Measurements from ENCODE around the gene BLOC1S5. TPM values are rescaled to one million over a fixed set of nuclear protein-coding genes. Genes with fewer than 3 reads are reported as not detected.

The BLOC1S5 gene
- total and polyA plus RNA-seq, 3 donors from 2014 or later: 8.4 to 12.1 (median 10.9) TPM

GRCh38 chr6:8080362-8081151, 16.4 kb upstream of the BLOC1S5 start:
- DNase-seq: no peak
- H3K4me3 ChIP-seq: no peak overlapping the region
- intact Hi-C loops (cut with DNase I; ENCODE audit: low total_unique reads): no loop called here
- H3K4me1 ChIP-seq: peaks cover 9% of the 10 kb centered on the region
- H3K9me3 ChIP-seq: no peaks in the 10 kb centered on the region
- no peak overlapping the region for H3K27ac ChIP-seq
- WGBS, 2 donors: 64 to 70% methylated on average over 4 of the region's 4 CpGs
- TF ChIP-seq POLR2A (IDR thresholded peaks at IDR 0.05): no peak
- TF ChIP-seq CTCF (IDR thresholded peaks at IDR 0.05): no peak
- H3K27me3 ChIP-seq: no peaks in the 10 kb centered on the region
- H3K36me3 ChIP-seq (ENCODE audit: low read depth, missing control alignments): no peaks in the 10 kb centered on the region

DNA sequence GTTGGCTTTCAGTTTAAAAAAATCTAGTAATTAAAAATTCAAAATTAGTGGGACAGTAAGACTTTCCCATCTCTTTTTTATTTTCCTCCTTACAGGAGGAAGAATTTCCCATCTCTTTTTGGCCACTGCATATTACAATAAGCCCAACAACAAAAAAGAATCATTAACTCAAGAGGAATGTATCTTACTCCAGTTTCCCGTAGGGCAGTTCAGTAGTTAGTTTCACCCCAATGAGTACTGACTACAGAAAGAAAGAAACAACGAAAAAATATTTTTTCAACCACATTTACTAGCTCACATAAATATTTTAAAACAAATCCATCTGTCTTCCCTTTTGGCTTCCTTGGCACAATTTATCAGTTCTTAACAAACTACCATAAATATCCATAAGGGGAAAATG, 14.9 kb upstream of the BLOC1S5 start:
- H3K36me3 ChIP-seq (ENCODE audit: low read depth, missing control alignments): no peaks in the 10 kb centered on the region
- no peak for DNase-seq
- TF ChIP-seq CTCF (IDR thresholded peaks at IDR 0.05) (no peak), POLR2A (IDR thresholded peaks at IDR 0.05) (no peak)
- H3K9me3 ChIP-seq: no peaks in the 10 kb centered on the region
- 93 to 100% methylated on average over 2 of the region's 2 CpGs for WGBS, 2 donors
- H3K4me3 ChIP-seq: no peak overlapping the region
- no peaks in the 10 kb centered on the region for H3K27me3 ChIP-seq
- intact Hi-C loops (cut with DNase I; ENCODE audit: low total_unique reads): no loop called here
- H3K4me1 ChIP-seq: no peaks in the 10 kb centered on the region
- no peak overlapping the region for H3K27ac ChIP-seq

- no peak overlapping the region for H3K27ac ChIP-seq
- H3K9me3 ChIP-seq: no peaks in the 10 kb centered on the region
- H3K36me3 ChIP-seq (ENCODE audit: low read depth, missing control alignments): no peaks in the 10 kb centered on the region
- no peak for DNase-seq
- no peaks in the 10 kb centered on the region for H3K27me3 ChIP-seq
- H3K4me1 ChIP-seq: no peaks in the 10 kb centered on the region
- H3K4me3 ChIP-seq: no peak overlapping the region
- WGBS, 2 donors: 84 to 94% methylated on average over 2 of the region's 2 CpGs
- TF ChIP-seq CTCF (IDR thresholded peaks at IDR 0.05) (no peak), POLR2A (IDR thresholded peaks at IDR 0.05) (no peak)
- intact Hi-C loops (cut with DNase I; ENCODE audit: low total_unique reads): no loop called here
These were observed 13.8 kb upstream of the BLOC1S5 start for GRCh38 chr6:8077991-8078390.

DNA sequence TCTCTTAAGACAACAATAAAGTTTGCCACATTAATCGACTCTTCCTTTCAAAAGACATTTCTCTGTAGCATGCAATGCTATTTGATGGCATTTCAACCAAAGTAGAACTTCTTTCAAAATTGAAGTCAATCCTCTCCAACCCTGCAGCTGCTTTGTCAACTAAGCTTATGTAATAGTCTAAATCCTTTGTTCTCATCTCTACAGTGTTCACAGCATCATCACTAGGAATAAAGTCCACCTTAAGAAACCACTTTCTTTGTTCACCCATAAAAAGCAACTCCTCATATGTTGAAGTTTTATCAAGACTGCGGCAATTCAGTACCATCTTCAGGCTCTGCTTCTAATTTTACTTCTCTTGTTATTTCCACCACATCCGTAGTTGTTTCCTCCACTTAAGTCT, 11.5 kb upstream of the BLOC1S5 start:
- no peak for DNase-seq
- WGBS, 2 donors: 67 to 70% methylated on average over 3 of the region's 3 CpGs
- Histone ChIP-seq H3K9me3 (no peaks in the 10 kb centered on the region), H3K4me3 (no peak overlapping the region), H3K4me1 (no peaks in the 10 kb centered on the region), H3K27ac (no peak overlapping the region), H3K27me3 (no peaks in the 10 kb centered on the region), H3K36me3 (ENCODE audit: low read depth, missing control alignments) (no peaks in the 10 kb centered on the region)
- intact Hi-C loops (cut with DNase I; ENCODE audit: low total_unique reads): no loop called here
- TF ChIP-seq POLR2A (IDR thresholded peaks at IDR 0.05) (no peak), CTCF (IDR thresholded peaks at IDR 0.05) (no peak)

- TF ChIP-seq CTCF (IDR thresholded peaks at IDR 0.05) (no peak), POLR2A (IDR thresholded peaks at IDR 0.05) (no peak)
- Histone ChIP-seq H3K9me3 (no peaks in the 10 kb centered on the region), H3K4me1 (no peaks in the 10 kb centered on the region), H3K27ac (no peak overlapping the region), H3K27me3 (no peaks in the 10 kb centered on the region), H3K4me3 (no peak overlapping the region), H3K36me3 (ENCODE audit: low read depth, missing control alignments) (no peaks in the 10 kb centered on the region)
- intact Hi-C loops (cut with DNase I; ENCODE audit: low total_unique reads): no loop called here
- WGBS, 2 donors: 83 to 90% methylated on average over 4 of the region's 4 CpGs
- no peak for DNase-seq
These were observed 11.0 kb upstream of the BLOC1S5 start for GRCh38 chr6:8075185-8075584.

Measured in testis (tissue), 3 donors.